ENCODE data around the gene SOX2.

- no peak for TF ChIP-seq CTCF (IDR thresholded peaks at IDR 0.05)
- TF ChIP-seq POLR2A (IDR thresholded peaks at IDR 0.05) = no peak
- no peak for TF ChIP-seq POLR2AphosphoS5 (IDR thresholded peaks at IDR 0.05; ENCODE audit: insufficient read depth in 1 of 2, low read depth in 1 of 2)
These were observed 12.7 kb downstream of the SOX2 start for GRCh38 chr3:181724192-181724965.
